OCI-LY7 (cell line): ENCODE data around the gene HOXA10. TPM values are rescaled to one million over a fixed set of nuclear protein-coding genes. Genes with fewer than 3 reads are reported as not detected.

Experiments
- BruUV-seq: library from RNA; stranded (reverse); fragments of 400-500 nt; replicated peaks from 2 replicates; lab custom pipeline; 2021; lab: Mats Ljungman, UMichigan
- CTCF ChIA-PET: fragments of 300-600 bp; sonication (Branson Sonifier 250); formaldehyde crosslinking; loops from one replicate; lab custom pipeline; 2022; ENCODE audit warnings: antibody characterized with exemption; ENCODE audit not compliant: unreplicated experiment; lab: Charles Lee
- POLR2A ChIA-PET: fragments of 300-600 bp; sonication (Branson Sonifier 250); formaldehyde crosslinking; loops from one replicate; lab custom pipeline; 2022; ENCODE audit warnings: antibody characterized with exemption; lab: Charles Lee
- DNase-seq: peaks from one replicate; pipeline ENCODE4 v3.0.0-alpha.2; 2015; ENCODE audit warnings: low spot score
- H2AFZ ChIP-seq: fragments of 200-600 bp; sonication (generic), shearing (Covaris generic); 2 replicates; pipeline ENCODE4 v1.6.1; 2014; ENCODE audit warnings: mild to moderate bottlenecking, antibody characterized with exemption, low read length, moderate library complexity
- H3K27ac ChIP-seq: fragments of 200-600 bp; sonication (generic); 2 replicates; pipeline ENCODE4 v1.5.1; 2014; ENCODE audit warnings: mixed run types, low read depth, mild to moderate bottlenecking, moderate library complexity, low read length, inconsistent platforms; ENCODE audit not compliant: poor library complexity, severe bottlenecking
- H3K36me3 ChIP-seq: fragments of 200-600 bp; sonication (generic); 2 replicates; pipeline ENCODE4 v1.6.1; 2014; ENCODE audit warnings: mild to moderate bottlenecking, antibody characterized with exemption, low read length, moderate library complexity, mixed read lengths; ENCODE audit not compliant: insufficient read depth
- H3K4me1 ChIP-seq: fragments of 200-600 bp; sonication (generic); 2 replicates; pipeline ENCODE4 v1.5.1; 2014; ENCODE audit warnings: mild to moderate bottlenecking, low read length; ENCODE audit not compliant: insufficient read depth, poor library complexity, severe bottlenecking
- H3K4me2 ChIP-seq: fragments of 200-600 bp; sonication (generic); 2 replicates; pipeline ENCODE4 v1.6.1; 2014; ENCODE audit warnings: mild to moderate bottlenecking, low read length
- H3K4me3 ChIP-seq: fragments of 200-600 bp; sonication (generic); 2 replicates; pipeline ENCODE4 v1.5.1; 2014; ENCODE audit warnings: mild to moderate bottlenecking, low read depth, low read length; ENCODE audit not compliant: poor library complexity, severe bottlenecking
- H3K79me2 ChIP-seq: fragments of 200-600 bp; sonication (generic); 2 replicates; pipeline ENCODE4 v1.6.1; 2016; ENCODE audit warnings: low read depth, mild to moderate bottlenecking, low read length, moderate library complexity, mixed read lengths; ENCODE audit not compliant: insufficient read depth
- H3K9me2 ChIP-seq: fragments of 200-600 bp; sonication (generic); 2 replicates; pipeline ENCODE4 v1.6.1; 2016; ENCODE audit warnings: mild to moderate bottlenecking, low read length, mixed read lengths; ENCODE audit not compliant: insufficient read depth
- H3K9me3 ChIP-seq: fragments of 200-600 bp; sonication (generic); 2 replicates; pipeline ENCODE4 v1.6.1; 2014; ENCODE audit warnings: mild to moderate bottlenecking, mixed run types, low read length, mixed read lengths
- H4K20me1 ChIP-seq: fragments of 200-600 bp; sonication (generic); 2 replicates; pipeline ENCODE4 v1.6.1; 2014; ENCODE audit warnings: mild to moderate bottlenecking, antibody characterized with exemption, low read length, moderate library complexity, mixed read lengths; ENCODE audit not compliant: insufficient read depth
- CTCF ChIP-seq: fragments of 200-600 bp; sonication (generic); conservative IDR thresholded peaks from 2 replicates; pipeline ENCODE4 v1.5.1; 2014; ENCODE audit warnings: mild to moderate bottlenecking, antibody characterized with exemption, low read length, moderate library complexity, mixed read lengths
- EZH2phosphoT487 ChIP-seq: fragments of 200-600 bp; sonication (generic); IDR thresholded peaks from 2 replicates; pipeline ENCODE4 v1.6.1; 2018; ENCODE audit warnings: low read depth, borderline replicate concordance, mild to moderate bottlenecking, mixed run types, antibody characterized with exemption, low read length, moderate library complexity, mixed read lengths
- intact Hi-C: fragments of 100-400 bp; cut with micrococcal nuclease; formaldehyde crosslinking; loops from one replicate; pipeline ENCODE4 v1.10.0; 2022; ENCODE audit not compliant: unreplicated experiment
- total RNA-seq, 2 experiments: library from RNA; depleted of rRNA in 1 of 2; stranded (reverse); fragments of >200 nt in 1 of 2; shearing (Covaris generic) in 1 of 2; gene quantifications; 2 replicates each; pipeline ENCODE4 v1.2.3, GENCODE V29; 2014 to 2022

HOXA10 gene
- total RNA-seq, 2 experiments from 2014 or later = not detected

GRCh38 chr7:27180431-27181420, 6.6 kb upstream of the HOXA10 start:
- CTCF ChIA-PET = no interaction called here

GRCh38 chr7:27179503-27180430, 5.6 kb upstream of the HOXA10 start:
- ChIA-PET POLR2A (no interaction called here), CTCF (interaction anchor here (0.7 kb wide), 1 partner anchor 22 kb away, joined by 3 read pairs; no protein-coding TSS in a partner anchor)
- no peaks in the 10 kb centered on the region for H3K9me2 ChIP-seq
- intact Hi-C loops = no loop called here
- H3K4me3 ChIP-seq = peak overlapping the region; percentile 49
- H3K4me2 ChIP-seq = peak overlapping the region; percentile 69
- no peaks in the 10 kb centered on the region for H4K20me1 ChIP-seq
- H3K36me3 ChIP-seq = no peaks in the 10 kb centered on the region
- H3K4me1 ChIP-seq = no peaks in the 10 kb centered on the region
- no TSS peak for BruUV-seq
- no peak overlapping the region for H3K27ac ChIP-seq
- H3K79me2 ChIP-seq = no peaks in the 10 kb centered on the region
- peak; percentile 64 for DNase-seq
- no peaks in the 10 kb centered on the region for H3K9me3 ChIP-seq
- no peak for TF ChIP-seq EZH2phosphoT487
- TF ChIP-seq CTCF = peak; percentile 97
- H2AFZ ChIP-seq = no peak overlapping the region

More at GRCh38 chr7:27180431-27181420, 6.6 kb upstream of the HOXA10 start:
- H3K9me2 ChIP-seq = no peaks in the 10 kb centered on the region
- no peak for DNase-seq
- peak overlapping the region; percentile 69; the same call in 1 of the 2 replicates for H3K4me2 ChIP-seq
- no peak overlapping the region for H2AFZ ChIP-seq
- no TSS peak for BruUV-seq
- no peak overlapping the region for H3K27ac ChIP-seq
- H3K36me3 ChIP-seq = no peaks in the 10 kb centered on the region
- H3K9me3 ChIP-seq = no peaks in the 10 kb centered on the region
- TF ChIP-seq EZH2phosphoT487 (no peak), CTCF (no peak)
- H4K20me1 ChIP-seq = no peaks in the 10 kb centered on the region
- POLR2A ChIA-PET = no interaction called here
- no peak overlapping the region for H3K4me3 ChIP-seq
- H3K4me1 ChIP-seq = no peaks in the 10 kb centered on the region
- no peaks in the 10 kb centered on the region for H3K79me2 ChIP-seq
- intact Hi-C loops = no loop called here
